Ecto neural progenitor cell (in vitro differentiated cells): Measurements from ENCODE around the gene GPRC5B.

Experiments
- DNase-seq: peaks from one replicate; pipeline ENCODE4 v3.0.0-alpha.2; 2018; ENCODE audit warnings: low spot score

Gene GPRC5B

GRCh38 chr16:19810817-19811731 lies 73.6 kb downstream of the GPRC5B start:
- no peak for DNase-seq

GRCh38 chr16:19809693-19810092 lies 75.0 kb downstream of the GPRC5B start:
- DNase-seq: no peak

GRCh38 chr16:19809121-19809635 lies 75.5 kb downstream of the GPRC5B start:
- no peak for DNase-seq

- no peak for DNase-seq
Observed at GRCh38 chr16:19808061-19808641, 76.5 kb downstream of the GPRC5B start.
